OCI-LY1 (cell line): ENCODE data around the gene BNIP5.

Source experiments
- EZH2 ChIP-seq: fragments of 200-600 bp; sonication (generic), shearing (Covaris generic); IDR thresholded peaks from 2 replicates; pipeline ENCODE4 v1.8.0; 2017; ENCODE audit warnings: borderline replicate concordance, mixed run types, mild to moderate bottlenecking, antibody characterized with exemption, low read length, moderate library complexity, mixed read lengths
- TF ChIP-seq, protein P1 (sequence below): fragments of 200-600 bp; sonication (generic), shearing (Covaris generic); IDR thresholded peaks from 2 replicates; pipeline ENCODE4 v1.5.1; 2017; ENCODE audit warnings: mild to moderate bottlenecking, antibody characterized with exemption, low read length, moderate library complexity, mixed read lengths

DNA sequence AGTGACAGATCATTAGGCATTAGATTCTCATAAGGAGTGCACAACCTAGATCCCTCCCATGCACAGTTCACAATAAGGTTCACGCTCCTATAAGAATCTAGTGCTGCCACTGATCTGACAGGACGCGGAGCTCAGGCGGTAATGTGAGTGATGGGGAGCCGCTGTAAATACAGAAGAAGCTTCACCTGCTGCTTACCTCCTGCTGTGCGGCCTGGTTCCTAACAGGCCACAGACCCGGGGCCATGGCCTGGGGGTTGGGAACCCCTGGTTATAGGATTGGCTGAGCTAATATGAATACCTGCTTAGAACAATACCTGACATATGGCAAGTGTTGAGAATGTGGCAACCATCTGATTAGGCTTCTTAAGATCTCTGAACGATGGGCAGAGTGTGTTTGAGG is 64.5 kb downstream of the BNIP5 start:
- TF ChIP-seq, protein P1, sequence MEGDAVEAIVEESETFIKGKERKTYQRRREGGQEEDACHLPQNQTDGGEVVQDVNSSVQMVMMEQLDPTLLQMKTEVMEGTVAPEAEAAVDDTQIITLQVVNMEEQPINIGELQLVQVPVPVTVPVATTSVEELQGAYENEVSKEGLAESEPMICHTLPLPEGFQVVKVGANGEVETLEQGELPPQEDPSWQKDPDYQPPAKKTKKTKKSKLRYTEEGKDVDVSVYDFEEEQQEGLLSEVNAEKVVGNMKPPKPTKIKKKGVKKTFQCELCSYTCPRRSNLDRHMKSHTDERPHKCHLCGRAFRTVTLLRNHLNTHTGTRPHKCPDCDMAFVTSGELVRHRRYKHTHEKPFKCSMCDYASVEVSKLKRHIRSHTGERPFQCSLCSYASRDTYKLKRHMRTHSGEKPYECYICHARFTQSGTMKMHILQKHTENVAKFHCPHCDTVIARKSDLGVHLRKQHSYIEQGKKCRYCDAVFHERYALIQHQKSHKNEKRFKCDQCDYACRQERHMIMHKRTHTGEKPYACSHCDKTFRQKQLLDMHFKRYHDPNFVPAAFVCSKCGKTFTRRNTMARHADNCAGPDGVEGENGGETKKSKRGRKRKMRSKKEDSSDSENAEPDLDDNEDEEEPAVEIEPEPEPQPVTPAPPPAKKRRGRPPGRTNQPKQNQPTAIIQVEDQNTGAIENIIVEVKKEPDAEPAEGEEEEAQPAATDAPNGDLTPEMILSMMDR = no peak
- TF ChIP-seq EZH2 = no peak
